IPS-15b (cell line): ENCODE measurements around the gene MACO1.
"Not testable (repeated sequence)": the region's sequence is repeated elsewhere in the genome, so short reads cannot be mapped to it uniquely, and the experiment has no call there.

Experiments
- H3K27me3 ChIP-seq: one replicate; pipeline ENCODE4 v1.6.1; 2013; ENCODE audit warnings: low read length; ENCODE audit not compliant: control insufficient read depth, insufficient read depth
- H3K36me3 ChIP-seq: one replicate; pipeline ENCODE4 v1.6.1; 2013; ENCODE audit warnings: low read length; ENCODE audit not compliant: control insufficient read depth, insufficient read depth
- H3K4me1 ChIP-seq: one replicate; pipeline ENCODE4 v1.6.1; 2013; ENCODE audit warnings: mild to moderate bottlenecking, low read length; ENCODE audit not compliant: control insufficient read depth, insufficient read depth
- H3K4me3 ChIP-seq: one replicate; pipeline ENCODE4 v1.5.1; 2013; ENCODE audit warnings: low read depth, low read length
- H3K9ac ChIP-seq: one replicate; pipeline ENCODE4 v1.6.1; 2013; ENCODE audit warnings: low read depth, mild to moderate bottlenecking, low read length
- H3K9me3 ChIP-seq: one replicate; pipeline ENCODE4 v1.6.1; 2013; ENCODE audit warnings: mild to moderate bottlenecking, low read length; ENCODE audit not compliant: control insufficient read depth, insufficient read depth

Gene MACO1

GRCh38 chr1:25409641-25410427 is 20.9 kb upstream of the MACO1 start:
- not testable (repeated sequence) for H3K9me3 ChIP-seq, H3K4me3 ChIP-seq, H3K9ac ChIP-seq, H3K4me1 ChIP-seq, H3K27me3 ChIP-seq, H3K36me3 ChIP-seq

DNA sequence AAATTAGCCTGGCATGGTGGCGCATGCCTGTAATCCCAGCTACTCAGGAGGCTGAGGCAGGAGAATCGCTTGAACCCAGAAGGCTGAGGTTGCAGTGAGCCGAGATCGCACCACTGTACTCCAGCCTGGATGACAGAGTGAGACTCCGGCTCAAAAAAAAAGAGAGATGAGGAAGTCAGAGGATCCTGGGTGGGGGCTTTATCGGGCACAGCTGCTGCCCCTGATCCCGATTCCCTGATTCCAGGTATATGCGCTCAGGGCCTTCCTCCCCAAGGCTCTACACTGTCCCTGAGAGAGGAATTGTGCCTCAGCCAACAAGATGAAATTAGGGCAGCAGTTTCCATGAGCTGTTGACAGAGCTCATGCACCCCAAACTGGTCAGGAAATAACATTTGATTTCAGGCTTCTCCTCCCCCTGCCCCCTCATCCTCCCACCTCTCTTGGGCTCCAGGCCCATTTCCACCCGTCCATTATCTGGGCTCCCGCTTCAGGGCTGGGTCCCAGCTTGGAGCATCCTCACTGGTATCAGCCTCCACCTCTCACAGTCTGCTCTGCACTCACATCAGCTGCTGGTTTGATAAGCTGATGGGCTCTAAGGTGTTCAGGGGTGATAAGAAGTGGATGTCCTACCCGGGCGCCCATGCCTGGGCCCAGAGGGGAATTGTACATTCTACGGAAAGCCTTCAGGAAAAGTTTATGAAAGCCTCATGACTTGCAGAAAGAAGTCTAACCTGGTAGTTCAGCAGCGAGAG is 17.6 kb upstream of the MACO1 start:
- not testable (repeated sequence) for H3K4me3 ChIP-seq, H3K36me3 ChIP-seq, H3K9ac ChIP-seq, H3K27me3 ChIP-seq, H3K9me3 ChIP-seq, H3K4me1 ChIP-seq

DNA sequence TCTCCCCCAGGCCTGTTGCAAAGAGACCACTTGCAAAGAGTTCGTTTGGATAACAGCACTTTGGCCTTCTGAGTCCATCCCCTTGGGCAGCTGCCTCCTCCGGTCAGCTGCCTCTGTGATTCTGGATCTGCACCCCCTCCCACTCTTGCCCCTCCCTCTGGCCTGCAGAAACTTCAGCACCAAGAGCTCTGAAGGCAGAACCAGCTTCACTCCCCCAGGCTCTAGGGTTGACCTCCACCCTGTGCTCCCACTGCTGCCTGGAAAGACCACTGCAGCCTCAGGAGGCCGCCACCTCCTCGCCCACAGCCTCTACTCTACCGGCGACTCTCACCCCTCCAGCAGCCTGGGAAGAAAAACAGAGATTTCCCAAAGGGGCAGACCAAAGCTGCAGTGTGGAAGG is 16.5 kb upstream of the MACO1 start:
- H3K9me3 ChIP-seq, H3K9ac ChIP-seq, H3K36me3 ChIP-seq, H3K27me3 ChIP-seq, H3K4me3 ChIP-seq, H3K4me1 ChIP-seq: not testable (repeated sequence)

DNA sequence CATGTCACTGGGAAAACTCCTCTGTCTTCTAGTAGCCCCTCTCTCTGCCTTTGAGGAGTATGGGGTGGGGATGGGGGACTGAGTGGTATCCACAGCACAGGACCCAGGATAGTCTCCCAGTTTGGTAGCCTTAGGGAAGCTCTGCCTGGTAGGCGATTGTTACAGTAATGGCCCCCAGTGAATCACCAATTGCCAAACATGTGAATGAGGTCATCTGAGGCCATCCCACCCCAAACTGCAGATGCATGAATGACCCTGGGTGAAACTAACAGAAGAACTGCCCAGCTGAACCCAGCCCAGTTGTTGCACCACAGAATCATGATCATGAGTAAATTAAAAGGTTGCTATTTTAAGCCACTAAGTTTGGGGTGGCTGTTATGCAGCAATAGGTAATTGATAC is 16.1 kb upstream of the MACO1 start:
- not testable (repeated sequence) for H3K36me3 ChIP-seq, H3K9me3 ChIP-seq, H3K4me1 ChIP-seq, H3K27me3 ChIP-seq, H3K9ac ChIP-seq, H3K4me3 ChIP-seq

- not testable (repeated sequence) for H3K4me1 ChIP-seq, H3K36me3 ChIP-seq, H3K27me3 ChIP-seq, H3K4me3 ChIP-seq, H3K9ac ChIP-seq, H3K9me3 ChIP-seq
Observed at GRCh38 chr1:25417280-25417679, 13.4 kb upstream of the MACO1 start.

DNA sequence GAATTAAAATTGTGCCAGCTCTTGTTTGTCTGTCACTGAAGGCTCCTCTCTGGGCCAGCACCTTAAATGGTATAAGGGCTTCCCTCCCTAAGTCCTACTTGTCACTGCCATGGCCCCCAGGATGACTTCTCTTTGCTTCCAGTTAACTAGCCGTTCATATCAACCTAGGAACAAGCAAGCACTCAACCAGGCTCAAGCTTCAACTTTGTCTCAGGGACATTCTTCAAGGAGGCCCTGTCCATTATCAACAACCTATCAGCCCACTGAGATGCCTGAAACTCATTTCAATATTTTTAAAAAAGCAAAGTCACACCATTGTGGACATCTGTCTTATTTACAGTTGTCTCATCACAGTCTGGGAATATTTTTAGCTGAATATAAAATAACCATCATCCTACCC is 11.4 kb upstream of the MACO1 start:
- H3K27me3 ChIP-seq, H3K4me3 ChIP-seq, H3K9me3 ChIP-seq, H3K36me3 ChIP-seq, H3K9ac ChIP-seq, H3K4me1 ChIP-seq: not testable (repeated sequence)

GRCh38 chr1:25420715-25421114 is 10.0 kb upstream of the MACO1 start, which contains the start of gene RHCE:
TSS of gene RHCE (minus strand) at chr1:25420825. CDS start at chr1:25420786, 39 bp downstream.
- H3K9me3 ChIP-seq = not testable (repeated sequence)

GRCh38 chr1:25423206-25423605 is 7.5 kb upstream of the MACO1 start:
- H3K27me3 ChIP-seq, H3K36me3 ChIP-seq, H3K4me1 ChIP-seq, H3K9ac ChIP-seq, H3K9me3 ChIP-seq, H3K4me3 ChIP-seq: not testable (repeated sequence)

More at GRCh38 chr1:25420715-25421114, 10.0 kb upstream of the MACO1 start, which contains the start of gene RHCE:
- not testable (repeated sequence) for H3K36me3 ChIP-seq, H3K4me3 ChIP-seq, H3K27me3 ChIP-seq, H3K9ac ChIP-seq, H3K4me1 ChIP-seq

GRCh38 chr1:25425098-25426085 is 5.3 kb upstream of the MACO1 start:
- Histone ChIP-seq H3K27me3 (peaks cover 6% of the 10 kb centered on the region), H3K36me3 (no peaks in the 10 kb centered on the region), H3K4me1 (no peaks in the 10 kb centered on the region), H3K4me3 (no peak overlapping the region), H3K9ac (no peak overlapping the region), H3K9me3 (no peaks in the 10 kb centered on the region)

DNA sequence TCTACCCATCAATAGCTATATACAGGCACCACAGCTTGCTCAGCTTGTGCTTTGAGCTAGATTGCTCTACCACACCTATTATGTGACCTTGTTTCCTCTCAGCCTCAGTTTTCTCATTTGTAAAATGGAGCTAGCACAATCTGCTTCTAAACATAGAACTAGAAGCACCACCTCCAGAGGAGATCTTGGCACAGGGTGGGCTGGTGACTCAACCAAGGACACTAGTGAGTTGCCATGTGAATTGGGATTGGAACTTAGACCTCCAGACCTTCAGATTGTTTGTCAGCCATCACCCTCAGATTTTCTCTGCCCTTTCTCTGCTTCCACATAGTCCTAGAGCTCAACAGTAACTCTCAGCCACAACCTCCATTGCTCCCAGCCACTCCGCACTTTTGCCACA is 3.0 kb upstream of the MACO1 start:
- H3K9me3 ChIP-seq = no peaks in the 10 kb centered on the region
- no peaks in the 10 kb centered on the region for H3K36me3 ChIP-seq
- H3K4me1 ChIP-seq = peaks cover 4% of the 10 kb centered on the region
- H3K27me3 ChIP-seq = peaks cover 6% of the 10 kb centered on the region
- no peak overlapping the region for H3K9ac ChIP-seq
- no peak overlapping the region for H3K4me3 ChIP-seq

GRCh38 chr1:25428475-25429166 is 2.1 kb upstream of the MACO1 start:
- H3K4me1 ChIP-seq = peaks cover 4% of the 10 kb centered on the region

More at GRCh38 chr1:25428475-25429166, 2.1 kb upstream of the MACO1 start:
- Histone ChIP-seq H3K27me3 (peaks cover 6% of the 10 kb centered on the region), H3K9me3 (no peaks in the 10 kb centered on the region), H3K36me3 (no peaks in the 10 kb centered on the region), H3K9ac (no peak overlapping the region), H3K4me3 (no peak overlapping the region)
